Endothelial cell of umbilical vein (primary cell): ENCODE measurements around the gene ST3GAL5. TPM values are rescaled to one million over a fixed set of nuclear protein-coding genes. Genes with fewer than 3 reads are reported as not detected.

Source experiments
- BruUV-seq: library from RNA; stranded (reverse); fragments of 400-500 nt; replicated peaks from 2 replicates; lab custom pipeline; 2021; lab: Mats Ljungman, UMichigan
- CTCF ChIA-PET: fragments of 300-600, 350-600 bp; sonication (Branson Sonifier 250); formaldehyde crosslinking; loops from one replicate; lab custom pipeline; 2021; ENCODE audit warnings: antibody characterized with exemption, inconsistent platforms; lab: Charles Lee
- POLR2A ChIA-PET: fragments of 300-600, 350-600 bp; sonication (Branson Sonifier 250); formaldehyde crosslinking; loops from one replicate; lab custom pipeline; 2021; ENCODE audit warnings: antibody characterized with exemption, inconsistent platforms; lab: Charles Lee
- DNase-seq: peaks from one replicate; pipeline ENCODE4 v3.0.0-alpha.2; 2011; ENCODE audit warnings: low read depth, low spot score
- FAIRE-seq: peaks from 2 replicates; lab custom pipeline; 2011; peaks lifted over from hg19 to GRCh38; lab: Jason Lieb, UNC
- H2AFZ ChIP-seq: 2 replicates; pipeline ENCODE4 v1.6.0; 2012; ENCODE audit warnings: low read depth, low read length, control low read depth, inconsistent platforms
- H3K27ac ChIP-seq: 2 replicates; pipeline ENCODE4 v1.5.1; 2011; ENCODE audit warnings: low read depth, mild to moderate bottlenecking, control low read depth, low read length, moderate library complexity; ENCODE audit not compliant: insufficient read depth
- H3K27me3 ChIP-seq, 2 experiments: 2 replicates each; pipeline versions ENCODE4 v1.6.0 to v1.6.1; 2011; ENCODE audit warnings: low read length in 2 of 2, mixed read lengths in 1 of 2; ENCODE audit not compliant: control insufficient read depth in 2 of 2, insufficient read depth in 2 of 2
- H3K36me3 ChIP-seq, 2 experiments: 2 replicates in 1 of 2; 3 replicates in 1 of 2; pipeline ENCODE4 v1.5.1; 2011; ENCODE audit warnings: low read length in 2 of 2, mild to moderate bottlenecking in 1 of 2, moderate library complexity in 1 of 2; ENCODE audit not compliant: control insufficient read depth in 2 of 2, insufficient read depth in 2 of 2; ENCODE audit errors: extremely low read depth in 1 of 2
- H3K4me1 ChIP-seq: 3 replicates; pipeline ENCODE4 v1.5.1; 2011; ENCODE audit warnings: mild to moderate bottlenecking, low read length; ENCODE audit not compliant: control insufficient read depth, insufficient read depth; ENCODE audit errors: extremely low read depth
- H3K4me2 ChIP-seq: 2 replicates; pipeline ENCODE4 v1.6.1; 2011; ENCODE audit warnings: low read length, control low read depth, mixed read lengths; ENCODE audit not compliant: insufficient read depth
- H3K4me3 ChIP-seq, 3 experiments: fragments of 200-600 bp in 1 of 3; sonication (generic), shearing (Covaris generic) in 1 of 3; replicated peaks in 1 of 3; 2 replicates each; pipeline ENCODE4 v1.5.1; 2011 to 2016; ENCODE audit warnings: control low read depth in 3 of 3, low read length in 3 of 3, mild to moderate bottlenecking in 2 of 3, inconsistent platforms in 1 of 3, low read depth in 1 of 3, moderate library complexity in 1 of 3; ENCODE audit not compliant: insufficient read depth in 1 of 3
- H3K79me2 ChIP-seq: 2 replicates; pipeline ENCODE4 v1.6.0; 2012; ENCODE audit warnings: low read length, inconsistent platforms; ENCODE audit not compliant: control insufficient read depth, insufficient read depth
- H3K9ac ChIP-seq: replicated peaks from 2 replicates; pipeline ENCODE3; 2011; ENCODE audit warnings: low read length, control low read depth; ENCODE audit not compliant: insufficient read depth; ENCODE audit errors: extremely low read depth
- H3K9me1 ChIP-seq: replicated peaks from 3 replicates; pipeline ENCODE4 v1.6.0; 2011; ENCODE audit warnings: mild to moderate bottlenecking, low read length; ENCODE audit not compliant: control insufficient read depth, insufficient read depth; ENCODE audit errors: extremely low read depth
- H3K9me3 ChIP-seq: replicated peaks from 2 replicates; pipeline ENCODE4 v1.5.1; 2012; ENCODE audit warnings: low read length, inconsistent platforms; ENCODE audit not compliant: control insufficient read depth, insufficient read depth
- H4K20me1 ChIP-seq: replicated peaks from 2 replicates; pipeline ENCODE3; 2011; ENCODE audit warnings: mild to moderate bottlenecking, low read length; ENCODE audit not compliant: control insufficient read depth, insufficient read depth; ENCODE audit errors: extremely low read depth
- CTCF ChIP-seq, 2 donors: IDR thresholded peaks; 1 replicate in 1 of 2; 2 replicates in 1 of 2; pipeline ENCODE4 v1.5.1; 2011; ENCODE audit warnings: low read length in 2 of 2, mild to moderate bottlenecking in 2 of 2, moderate library complexity in 2 of 2, control low read depth in 1 of 2, inconsistent platforms in 1 of 2, low read depth in 1 of 2; ENCODE audit not compliant: insufficient read depth in 1 of 2; ENCODE audit errors: extremely low read depth in 1 of 2
- EZH2 ChIP-seq: IDR thresholded peaks from 2 replicates; pipeline ENCODE4 v1.6.1; 2012; ENCODE audit warnings: borderline replicate concordance, low read depth, mild to moderate bottlenecking, moderate library complexity, low read length, inconsistent platforms; ENCODE audit not compliant: severe bottlenecking
- FOS ChIP-seq: IDR thresholded peaks from 2 replicates; pipeline ENCODE4 v1.6.1; 2011; ENCODE audit warnings: mild to moderate bottlenecking, low read length, moderate library complexity, borderline replicate concordance; ENCODE audit not compliant: insufficient read depth
- GATA2 ChIP-seq: IDR thresholded peaks from 2 replicates; pipeline ENCODE4 v1.7.0; 2011; ENCODE audit warnings: low read depth, mild to moderate bottlenecking, moderate library complexity, mixed read lengths, low read length; ENCODE audit not compliant: insufficient read length, insufficient read depth
- JUN ChIP-seq: IDR thresholded peaks from 2 replicates; pipeline ENCODE4 v1.6.1; 2011; ENCODE audit warnings: borderline replicate concordance, low read depth; ENCODE audit not compliant: insufficient read length, insufficient read depth
- MAX ChIP-seq: IDR thresholded peaks from 2 replicates; pipeline ENCODE4 v1.6.1; 2011; ENCODE audit not compliant: insufficient read depth, insufficient read length
- MYC ChIP-seq: IDR thresholded peaks from one replicate; pipeline ENCODE4 v1.6.1; 2011; ENCODE audit warnings: mild to moderate bottlenecking, low read depth, low read length
- POLR2A ChIP-seq: IDR thresholded peaks from 2 replicates; pipeline ENCODE4 v1.6.1; 2012; ENCODE audit warnings: low read depth, mild to moderate bottlenecking, control low read depth, low read length
- POLR2AphosphoS5 ChIP-seq: IDR thresholded peaks from 2 replicates; pipeline ENCODE4 v1.6.1; 2012; ENCODE audit warnings: low read depth, mild to moderate bottlenecking, control low read depth, low read length, moderate library complexity; ENCODE audit not compliant: insufficient read depth
- dilution Hi-C: fragments of 300-500 bp; cut with MboI; formaldehyde crosslinking; loops from one replicate; pipeline ENCODE4 v1.15.0; 2019; ENCODE audit warnings: low sequenced_read_pairs; ENCODE audit not compliant: extremely low pct_ligation_motif_present
- intact Hi-C: fragments of 100-400 bp; cut with micrococcal nuclease; formaldehyde crosslinking; loops from one replicate; pipeline ENCODE4 v1.10.0; 2022
- polyA plus RNA-seq, 4 experiments: library from polyadenylated mRNA; depleted of rRNA in 3 of 4; stranded (reverse) in 3 of 4; unstranded in 1 of 4; fragments of >200 nt; gene quantifications; 2 replicates each; pipeline versions ENCODE4 v1.2.1 to v1.2.3, GENCODE V29; 2011 to 2012; ENCODE audit warnings: missing spikeins in 1 of 4
- total RNA-seq: library from RNA; stranded (reverse); gene quantifications from 2 replicates; pipeline ENCODE4 v1.2.3, GENCODE V29; 2021

Gene ST3GAL5
- total and polyA plus RNA-seq, 2 donors (not counting 3 experiments of a cell fraction or from before 2014, with no cell fraction given) = 9.5 to 16.0 TPM

GRCh38 chr2:85926526-85926925, 37.7 kb upstream of the ST3GAL5 start:
- Histone ChIP-seq H4K20me1 (no peaks in the 10 kb centered on the region), H3K4me3 (no peak overlapping the region), H3K9ac (no peak overlapping the region), H3K79me2 (no peaks in the 10 kb centered on the region), H3K36me3 (no peaks in the 10 kb centered on the region), H3K9me1 (no peaks in the 10 kb centered on the region), H3K27ac (no peak overlapping the region), H2AFZ (no peak overlapping the region), H3K4me2 (no peak overlapping the region), H3K27me3 (peaks cover 0 to 2% of the 10 kb centered on the region in 2 experiments), H3K4me1 (no peaks in the 10 kb centered on the region), H3K9me3 (no peaks in the 10 kb centered on the region)
- TF ChIP-seq MYC = no peak
- DNase-seq (no peak), FAIRE-seq (no peak)
- BruUV-seq = no TSS peak
- intact Hi-C loops (no loop called here), dilution Hi-C loops (no loop called here)
- ChIA-PET CTCF (no interaction called here), POLR2A (interaction anchor here (0.6 kb wide), 1 partner anchor 270 kb away, joined by 3 read pairs; no protein-coding TSS in a partner anchor)

GRCh38 chr2:85925216-85925671, 36.5 kb upstream of the ST3GAL5 start:
- dilution Hi-C loops = no loop called here
- CTCF ChIA-PET = interaction anchor here (1.3 kb wide), 1 partner anchor 36 kb away, joined by 3 read pairs; no protein-coding TSS in a partner anchor

More at GRCh38 chr2:85925216-85925671, 36.5 kb upstream of the ST3GAL5 start:
- Histone ChIP-seq H3K9ac (no peak overlapping the region), H3K4me3 (no peak overlapping the region), H3K27me3 (peaks cover 0 to 2% of the 10 kb centered on the region in 2 experiments), H3K9me3 (no peaks in the 10 kb centered on the region), H4K20me1 (no peaks in the 10 kb centered on the region), H3K4me2 (no peak overlapping the region), H2AFZ (no peak overlapping the region), H3K9me1 (no peaks in the 10 kb centered on the region), H3K27ac (no peak overlapping the region), H3K79me2 (no peaks in the 10 kb centered on the region), H3K36me3 (no peaks in the 10 kb centered on the region), H3K4me1 (no peaks in the 10 kb centered on the region)
- BruUV-seq = no TSS peak
- POLR2A ChIA-PET = no interaction called here
- FAIRE-seq (no peak), DNase-seq (no peak)
- intact Hi-C loops = no loop called here
- TF ChIP-seq GATA2 (no peak), JUN (no peak), CTCF (IDR thresholded peaks at IDR 0.05; ENCODE audit: extremely low read depth in 1 of 2, insufficient read depth in 1 of 2, low read depth in 1 of 2, low read length in 2 of 2) (no peak), MAX (no peak), MYC (no peak), EZH2 (no peak), POLR2A (no peak), POLR2AphosphoS5 (no peak), FOS (no peak)
